HepG2 (cell line): Measurements from ENCODE around the gene C6orf136. TPM values are rescaled to one million over a fixed set of nuclear protein-coding genes. Genes with fewer than 3 reads are reported as not detected.

Source experiments
- FOXM1 ChIP-seq: sonication (generic); formaldehyde crosslinking; IDR thresholded peaks from 2 replicates; pipeline ENCODE4 v1.5.0; 2020; ENCODE audit warnings: missing genetic modification reagents
- KMT2A ChIP-seq: sonication (generic); formaldehyde crosslinking; IDR thresholded peaks from 2 replicates; pipeline ENCODE4 v1.4.0; 2020; ENCODE audit warnings: missing genetic modification reagents
- MAZ ChIP-seq, 2 experiments: sonication (generic) in 1 of 2; formaldehyde crosslinking in 1 of 2; IDR thresholded peaks; 2 replicates each; pipeline versions ENCODE4 v1.5.0 to v1.6.1; 2012 to 2020; ENCODE audit warnings: low read depth in 2 of 2, mild to moderate bottlenecking in 2 of 2, borderline replicate concordance in 1 of 2, improper control_type of control experiment in 1 of 2, low read length in 1 of 2, missing genetic modification reagents in 1 of 2, moderate library complexity in 1 of 2
- MED13 ChIP-seq: sonication (generic); formaldehyde crosslinking; IDR thresholded peaks from 2 replicates; pipeline ENCODE4 v1.5.0; 2020; ENCODE audit warnings: missing genetic modification reagents
- MEIS2 ChIP-seq: sonication (generic); formaldehyde crosslinking; IDR thresholded peaks from 2 replicates; pipeline ENCODE4 v1.9.0; 2021; ENCODE audit warnings: mild to moderate bottlenecking, missing genetic modification reagents
- MXI1 ChIP-seq: IDR thresholded peaks from 3 replicates; pipeline ENCODE4 v1.6.1; 2012; ENCODE audit warnings: low read depth, low read length, inconsistent platforms, borderline replicate concordance
- NFIC ChIP-seq: IDR thresholded peaks from 2 replicates; pipeline ENCODE4 v1.6.1; 2012; ENCODE audit warnings: mild to moderate bottlenecking, low read length, inconsistent platforms
- NFKBIZ ChIP-seq: IDR thresholded peaks from 2 replicates; pipeline ENCODE4 v1.6.1; 2018; ENCODE audit warnings: missing genetic modification reagents, missing compliant biosample characterization
- SIN3B ChIP-seq: fragments of 150-350 bp; IDR thresholded peaks from 2 replicates; pipeline ENCODE4 v1.6.1; 2014; ENCODE audit warnings: low read length
- SOX6 ChIP-seq, 2 experiments: fragments of 450-650 bp in 1 of 2; sonication (generic) in 1 of 2; formaldehyde crosslinking in 1 of 2; IDR thresholded peaks; 2 replicates each; pipeline versions ENCODE4 v1.4.0 to v1.6.1; 2017 to 2020; ENCODE audit warnings: antibody characterized with exemption in 1 of 2, mild to moderate bottlenecking in 1 of 2, missing genetic modification reagents in 1 of 2
- STAG1 ChIP-seq: sonication (generic); formaldehyde crosslinking; IDR thresholded peaks from 2 replicates; pipeline ENCODE4 v1.4.0; 2020; ENCODE audit warnings: missing genetic modification reagents
- U2AF1 ChIP-seq: fragments of 200-400 bp; formaldehyde crosslinking; optimal IDR thresholded peaks from 2 replicates; pipeline ENCODE3; 2017; ENCODE audit warnings: mild to moderate bottlenecking, low read depth, low read length
- ZNF331 ChIP-seq: sonication (generic); formaldehyde crosslinking; IDR thresholded peaks from 2 replicates; pipeline ENCODE4 v1.4.0; 2020; ENCODE audit warnings: missing genetic modification reagents
- ZNF337 ChIP-seq: sonication (generic); formaldehyde crosslinking; IDR thresholded peaks from 2 replicates; pipeline ENCODE4 v1.5.1; 2020; ENCODE audit warnings: missing genetic modification reagents, low read depth, mild to moderate bottlenecking, borderline replicate concordance
- ZNF383 ChIP-seq: sonication (generic); formaldehyde crosslinking; IDR thresholded peaks from 2 replicates; pipeline ENCODE4 v1.4.0; 2020; ENCODE audit warnings: missing genetic modification reagents, mild to moderate bottlenecking, borderline replicate concordance
- ZNF670 ChIP-seq: sonication (generic); formaldehyde crosslinking; IDR thresholded peaks from 2 replicates; pipeline ENCODE4 v1.8.0; 2022; ENCODE audit warnings: mild to moderate bottlenecking, missing genetic modification reagents, borderline replicate concordance
- ZNF773 ChIP-seq: sonication (generic); formaldehyde crosslinking; IDR thresholded peaks from 2 replicates; pipeline ENCODE4 v1.4.0; 2020; ENCODE audit warnings: missing genetic modification reagents, borderline replicate concordance
- ZNF777 ChIP-seq: sonication (generic); formaldehyde crosslinking; IDR thresholded peaks from 2 replicates; pipeline ENCODE4 v1.4.0; 2020; ENCODE audit warnings: missing genetic modification reagents
- ZNF891 ChIP-seq: sonication (generic); formaldehyde crosslinking; IDR thresholded peaks from 2 replicates; pipeline ENCODE4 v1.5.0; 2020; ENCODE audit warnings: mild to moderate bottlenecking, missing genetic modification reagents
- ZSCAN29 ChIP-seq: sonication (generic); formaldehyde crosslinking; conservative IDR thresholded peaks from 2 replicates; pipeline ENCODE4 v1.4.0; 2020; ENCODE audit warnings: mild to moderate bottlenecking, missing genetic modification reagents
- polyA plus RNA-seq, 8 experiments: library from polyadenylated mRNA; depleted of rRNA in 3 of 8; stranded (reverse) in 7 of 8; unstranded in 1 of 8; fragments of >200 nt; fragmentation: Illumina TruSeq in 4 of 8; extraction: Trizol in 4 of 8; gene quantifications; 2 replicates each; pipeline versions ENCODE4 v1.2.1 to v1.2.3, GENCODE V29; 2011 to 2016; ENCODE audit warnings: low read depth in 4 of 8, missing spikeins in 1 of 8, mixed read lengths in 1 of 8; ENCODE audit not compliant: insufficient read depth in 1 of 8
- total RNA-seq, 5 experiments: library from RNA; depleted of rRNA; stranded (reverse); fragments of >200 nt; fragmentation: Illumina TruSeq; extraction: Trizol; gene quantifications; 2 replicates each; pipeline ENCODE4 v1.2.3, GENCODE V29; 2016; ENCODE audit warnings: low read depth in 1 of 5
- TF ChIP-seq, protein P1 (sequence below): sonication (generic); formaldehyde crosslinking; IDR thresholded peaks from 2 replicates; pipeline ENCODE4 v1.9.0; 2021; ENCODE audit warnings: missing genetic modification reagents, borderline replicate concordance
- TF ChIP-seq, protein P2 (sequence below): sonication (generic); formaldehyde crosslinking; IDR thresholded peaks from 2 replicates; pipeline ENCODE4 v1.5.1; 2020; ENCODE audit warnings: missing genetic modification reagents, mild to moderate bottlenecking, borderline replicate concordance

Gene C6orf136
- total and polyA plus RNA-seq, 2 of the 13 experiments (the other 11 are each of a cell fraction or from before 2014, with no cell fraction given): 12.0 to 26.2 TPM

DNA sequence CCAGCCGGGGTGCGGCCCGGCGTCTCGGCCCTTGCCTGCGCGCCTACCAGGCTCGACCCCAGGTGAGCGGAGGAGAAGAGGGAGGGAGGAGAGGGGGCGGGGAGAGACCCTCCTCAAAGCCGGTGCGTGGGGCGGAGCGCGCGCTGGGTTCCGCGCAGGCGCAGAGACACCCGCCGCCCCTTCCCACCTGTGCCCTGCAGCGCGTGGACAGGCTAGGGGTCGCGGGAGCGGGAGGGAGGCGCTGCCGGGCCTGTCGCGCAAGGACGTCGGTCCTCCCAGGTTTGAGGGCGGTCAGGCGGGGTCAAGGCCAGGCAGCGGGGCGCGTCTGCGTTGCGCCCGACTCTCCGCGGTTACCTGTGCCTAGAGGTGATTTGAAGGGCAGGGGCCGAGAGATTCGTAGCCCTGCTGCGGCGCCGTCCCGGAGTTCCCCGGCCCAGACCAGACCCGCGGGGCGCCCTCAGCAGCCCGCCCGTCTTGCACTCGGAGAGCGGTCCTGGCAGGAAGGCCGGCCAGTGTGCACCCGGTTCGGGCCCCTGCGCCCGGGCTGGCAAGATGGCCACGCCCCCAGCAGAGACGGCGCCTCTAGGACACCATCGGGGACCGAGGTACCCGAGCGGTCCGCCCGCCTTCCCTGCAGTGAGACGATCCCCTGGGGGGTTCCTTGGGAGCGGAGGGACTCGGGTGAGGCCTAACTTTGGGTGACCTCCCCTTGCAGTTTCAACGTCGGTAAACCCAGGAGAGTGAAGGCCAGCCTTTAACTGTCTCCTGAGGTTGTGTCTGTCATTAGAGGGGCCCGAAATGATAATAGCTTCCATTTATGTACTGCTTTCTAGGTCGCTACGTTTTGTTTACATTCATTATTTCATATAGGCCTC, 546 bp downstream of the C6orf136 start (continued):
- peak; percentile 82 for TF ChIP-seq ZNF777 (CRISPR knock-in tag)
- no peak for TF ChIP-seq STAG1 (CRISPR knock-in tag)
- no peak for TF ChIP-seq MAZ (IDR thresholded peaks at IDR 0.05; ENCODE audit: borderline replicate concordance, low read depth, low read length)
- peak; percentile 99 for TF ChIP-seq MAZ (CRISPR knock-in tag; IDR thresholded peaks at IDR 0.05; ENCODE audit: low read depth)
- TF ChIP-seq MEIS2 (CRISPR knock-in tag): peak; percentile 94
- peak; percentile 98; the same call in 1 of the 2 replicates for TF ChIP-seq ZNF337 (CRISPR knock-in tag)
- no peak for TF ChIP-seq NFIC
- TF ChIP-seq NFKBIZ (CRISPR knock-in tag): no peak
- TF ChIP-seq ZNF891: peak; percentile 84; the same call in 1 of the 2 replicates
- TF ChIP-seq, protein P1, sequence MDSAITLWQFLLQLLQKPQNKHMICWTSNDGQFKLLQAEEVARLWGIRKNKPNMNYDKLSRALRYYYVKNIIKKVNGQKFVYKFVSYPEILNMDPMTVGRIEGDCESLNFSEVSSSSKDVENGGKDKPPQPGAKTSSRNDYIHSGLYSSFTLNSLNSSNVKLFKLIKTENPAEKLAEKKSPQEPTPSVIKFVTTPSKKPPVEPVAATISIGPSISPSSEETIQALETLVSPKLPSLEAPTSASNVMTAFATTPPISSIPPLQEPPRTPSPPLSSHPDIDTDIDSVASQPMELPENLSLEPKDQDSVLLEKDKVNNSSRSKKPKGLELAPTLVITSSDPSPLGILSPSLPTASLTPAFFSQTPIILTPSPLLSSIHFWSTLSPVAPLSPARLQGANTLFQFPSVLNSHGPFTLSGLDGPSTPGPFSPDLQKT (CRISPR knock-in tag): no peak
- TF ChIP-seq, protein P2, sequence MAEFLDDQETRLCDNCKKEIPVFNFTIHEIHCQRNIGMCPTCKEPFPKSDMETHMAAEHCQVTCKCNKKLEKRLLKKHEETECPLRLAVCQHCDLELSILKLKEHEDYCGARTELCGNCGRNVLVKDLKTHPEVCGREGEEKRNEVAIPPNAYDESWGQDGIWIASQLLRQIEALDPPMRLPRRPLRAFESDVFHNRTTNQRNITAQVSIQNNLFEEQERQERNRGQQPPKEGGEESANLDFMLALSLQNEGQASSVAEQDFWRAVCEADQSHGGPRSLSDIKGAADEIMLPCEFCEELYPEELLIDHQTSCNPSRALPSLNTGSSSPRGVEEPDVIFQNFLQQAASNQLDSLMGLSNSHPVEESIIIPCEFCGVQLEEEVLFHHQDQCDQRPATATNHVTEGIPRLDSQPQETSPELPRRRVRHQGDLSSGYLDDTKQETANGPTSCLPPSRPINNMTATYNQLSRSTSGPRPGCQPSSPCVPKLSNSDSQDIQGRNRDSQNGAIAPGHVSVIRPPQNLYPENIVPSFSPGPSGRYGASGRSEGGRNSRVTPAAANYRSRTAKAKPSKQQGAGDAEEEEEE (CRISPR knock-in tag): no peak
- peak; percentile 60 for TF ChIP-seq ZNF331
- TF ChIP-seq ZNF773 (CRISPR knock-in tag): 0 out of 2 replicates have a peak, but pooled peaks have one; percentile 74
- TF ChIP-seq MXI1: peak; percentile 62; the same call in 1 of the 3 replicates
- no peak; the same call in 1 of the 2 replicates for TF ChIP-seq ZSCAN29 (CRISPR knock-in tag)
- peak; percentile 71; the same call in 1 of the 2 replicates for TF ChIP-seq ZNF670 (CRISPR knock-in tag)
- TF ChIP-seq MED13 (CRISPR knock-in tag): peak; percentile 95
- no peak; the same call in 1 of the 2 replicates for TF ChIP-seq FOXM1
- no peak; the same call in 1 of the 2 replicates for TF ChIP-seq SIN3B
- TF ChIP-seq SOX6 (IDR thresholded peaks at IDR 0.05): no peak
- peak; percentile 92 for TF ChIP-seq SOX6 (CRISPR knock-in tag; IDR thresholded peaks at IDR 0.05)
- peak; percentile 47; the same call in 1 of the 2 replicates for TF ChIP-seq KMT2A
- peak; percentile 92 for TF ChIP-seq U2AF1
- TF ChIP-seq ZNF383 (CRISPR knock-in tag): peak; percentile 79; the same call in 1 of the 2 replicates
